ENCODE measurements around the gene TMEM229B.

TMEM229B gene

DNA sequence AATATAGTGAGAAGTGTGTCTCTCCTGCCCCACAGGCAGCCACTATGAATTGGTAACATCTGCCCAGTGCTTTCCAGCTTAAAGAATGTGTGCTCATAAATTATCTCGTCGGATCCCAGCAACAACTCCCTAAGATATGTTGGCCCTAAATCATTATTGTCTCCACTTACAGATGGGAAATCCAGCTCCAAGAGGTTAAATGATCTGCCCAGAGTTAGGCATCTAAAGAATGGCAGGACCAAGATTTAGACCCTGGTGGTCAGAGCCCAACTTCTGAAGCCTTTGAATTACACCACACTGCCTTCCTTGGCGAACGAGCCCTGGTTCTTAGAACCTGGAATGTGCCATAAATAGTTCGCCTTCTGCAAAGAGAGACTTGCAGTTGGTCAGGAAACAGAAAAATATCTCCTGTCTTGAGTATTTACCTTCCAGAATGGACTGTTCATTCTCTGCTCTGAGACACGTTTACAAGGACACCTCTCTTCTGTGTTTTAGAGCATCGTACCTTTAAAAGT lies 56.4 kb downstream of the TMEM229B start:
- H4K91ac ChIP-seq (ENCODE audit: low read depth, low read length, poor library complexity) = no peak overlapping the region
- H3K4ac ChIP-seq (ENCODE audit: low read length) = no peak overlapping the region
- no peak overlapping the region for H2AK5ac ChIP-seq (ENCODE audit: low read depth, low read length)
- H2BK12ac ChIP-seq (ENCODE audit: low read length) = no peak overlapping the region
- no peak overlapping the region for H3K23ac ChIP-seq (ENCODE audit: low read depth, low read length, poor library complexity)
- H3K27me3 ChIP-seq (ENCODE audit: control insufficient read depth in 3 of 3, insufficient read depth in 3 of 3, low read depth in 1 of 3, low read length in 3 of 3) = peaks cover 0 to 44% (median 0%) of the 10 kb centered on the region in 3 experiments
- H3K27ac ChIP-seq (replicated peaks; ENCODE audit: low read length) = no peak overlapping the region
- no peaks in the 10 kb centered on the region for H3K9me3 ChIP-seq (replicated peaks in 1 of 2; ENCODE audit: control insufficient read depth in 2 of 2, insufficient read depth in 1 of 2, low read depth in 1 of 2, low read length in 2 of 2)
- H3K36me3 ChIP-seq (replicated peaks in 1 of 2; ENCODE audit: control insufficient read depth in 2 of 2, insufficient read depth in 2 of 2, low read length in 2 of 2) = no peaks in the 10 kb centered on the region
- H3K4me2 ChIP-seq (ENCODE audit: insufficient read depth, low read length, poor library complexity, severe bottlenecking) = no peak overlapping the region
- no peak overlapping the region for H3K9ac ChIP-seq (ENCODE audit: low read depth, low read length, poor library complexity)
- no peak for DNase-seq (ENCODE audit: low spot score)
- H2AFZ ChIP-seq (ENCODE audit: low read length) = no peak overlapping the region
- no peak overlapping the region for H3K4me3 ChIP-seq (ENCODE audit: low read length in 2 of 2)
- no peak overlapping the region for H2BK5ac ChIP-seq (ENCODE audit: low read length)
- no CpG with 5 or more reads among the region's 7 CpGs for WGBS, 2 donors (ENCODE audit: extremely low coverage in 2 of 2, insufficient read length in 2 of 2, insufficient replicate concordance in 1 of 2)
- no peaks in the 10 kb centered on the region for H3K79me1 ChIP-seq (ENCODE audit: low read depth, low read length)
- H3K14ac ChIP-seq (ENCODE audit: low read length) = no peak overlapping the region
- peaks cover 0 to 2% of the 10 kb centered on the region in 2 donors for H3K4me1 ChIP-seq (ENCODE audit: control insufficient read depth in 2 of 2, insufficient read depth in 1 of 2, low read depth in 1 of 2, low read length in 2 of 2)
- no peak overlapping the region for H3K18ac ChIP-seq (ENCODE audit: low read length)
- no peak overlapping the region for H2BK120ac ChIP-seq (ENCODE audit: low read depth, low read length)
- H2BK15ac ChIP-seq (ENCODE audit: low read length) = no peak overlapping the region
- no peak overlapping the region for H4K8ac ChIP-seq (ENCODE audit: low read depth, low read length)

DNA sequence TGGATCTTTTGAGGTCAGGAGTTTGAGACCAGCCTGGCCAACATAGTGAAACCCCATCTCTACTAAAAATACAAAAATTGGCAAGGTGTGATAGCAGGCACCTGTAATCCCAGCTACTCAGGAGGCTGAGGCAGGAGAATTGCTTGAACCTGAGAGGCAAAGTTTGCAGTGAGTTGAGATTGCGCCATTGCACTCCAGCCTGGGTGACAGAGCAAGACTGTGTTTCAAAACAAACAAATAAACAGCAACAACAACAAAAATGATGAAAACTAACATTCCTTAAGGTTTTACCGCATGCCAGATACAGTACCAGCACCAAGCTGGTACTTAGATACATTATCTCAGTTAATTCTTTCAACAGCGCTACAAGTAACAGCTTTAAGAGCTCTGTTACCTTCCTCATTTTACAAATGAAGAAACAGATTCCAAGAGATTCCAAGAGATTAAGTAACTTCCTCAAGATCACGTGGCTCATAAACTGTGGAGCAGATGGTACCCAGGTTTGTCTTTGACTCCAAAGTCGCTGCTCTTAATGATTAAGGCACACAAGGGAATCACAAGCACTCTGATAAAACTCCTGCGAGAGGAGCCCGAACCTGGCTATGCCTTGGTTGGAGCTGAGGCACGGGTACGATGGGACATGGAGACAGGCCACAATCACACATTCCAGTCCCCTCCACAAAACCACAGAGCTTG lies 58.9 kb downstream of the TMEM229B start:
- H3K27me3 ChIP-seq (ENCODE audit: control insufficient read depth in 3 of 3, insufficient read depth in 3 of 3, low read depth in 1 of 3, low read length in 3 of 3) = peaks cover 0 to 33% (median 0%) of the 10 kb centered on the region in 3 experiments
- H3K23ac ChIP-seq (ENCODE audit: low read depth, low read length, poor library complexity) = no peak overlapping the region
- H3K36me3 ChIP-seq (replicated peaks in 1 of 2; ENCODE audit: control insufficient read depth in 2 of 2, insufficient read depth in 2 of 2, low read length in 2 of 2) = no peaks in the 10 kb centered on the region
- no peaks in the 10 kb centered on the region for H3K79me1 ChIP-seq (ENCODE audit: low read depth, low read length)
- no peak overlapping the region for H2BK5ac ChIP-seq (ENCODE audit: low read length)
- no peak overlapping the region for H3K27ac ChIP-seq (replicated peaks; ENCODE audit: low read length)
- H4K91ac ChIP-seq (ENCODE audit: low read depth, low read length, poor library complexity) = no peak overlapping the region
- no peaks in the 10 kb centered on the region for H3K9me3 ChIP-seq (replicated peaks in 1 of 2; ENCODE audit: control insufficient read depth in 2 of 2, insufficient read depth in 1 of 2, low read depth in 1 of 2, low read length in 2 of 2)
- no peak overlapping the region for H2AK5ac ChIP-seq (ENCODE audit: low read depth, low read length)
- no CpG with 5 or more reads among the region's 9 CpGs for WGBS, 2 donors (ENCODE audit: extremely low coverage in 2 of 2, insufficient read length in 2 of 2, insufficient replicate concordance in 1 of 2)
- H2BK12ac ChIP-seq (ENCODE audit: low read length) = no peak overlapping the region
- H4K8ac ChIP-seq (ENCODE audit: low read depth, low read length) = no peak overlapping the region
- H3K4me1 ChIP-seq (ENCODE audit: control insufficient read depth in 2 of 2, insufficient read depth in 1 of 2, low read depth in 1 of 2, low read length in 2 of 2) = peaks cover 2 to 4% of the 10 kb centered on the region in 2 donors
- H3K14ac ChIP-seq (ENCODE audit: low read length) = no peak overlapping the region
- no peak overlapping the region for H3K18ac ChIP-seq (ENCODE audit: low read length)
- no peak overlapping the region for H3K4me2 ChIP-seq (ENCODE audit: insufficient read depth, low read length, poor library complexity, severe bottlenecking)
- H3K9ac ChIP-seq (ENCODE audit: low read depth, low read length, poor library complexity) = no peak overlapping the region
- no peak overlapping the region for H2BK15ac ChIP-seq (ENCODE audit: low read length)
- no peak overlapping the region for H3K4me3 ChIP-seq (ENCODE audit: low read length in 2 of 2)
- H2BK120ac ChIP-seq (ENCODE audit: low read depth, low read length) = no peak overlapping the region
- H3K4ac ChIP-seq (ENCODE audit: low read length) = no peak overlapping the region
- DNase-seq (ENCODE audit: low spot score) = no peak
- no peak overlapping the region for H2AFZ ChIP-seq (ENCODE audit: low read length)

DNA sequence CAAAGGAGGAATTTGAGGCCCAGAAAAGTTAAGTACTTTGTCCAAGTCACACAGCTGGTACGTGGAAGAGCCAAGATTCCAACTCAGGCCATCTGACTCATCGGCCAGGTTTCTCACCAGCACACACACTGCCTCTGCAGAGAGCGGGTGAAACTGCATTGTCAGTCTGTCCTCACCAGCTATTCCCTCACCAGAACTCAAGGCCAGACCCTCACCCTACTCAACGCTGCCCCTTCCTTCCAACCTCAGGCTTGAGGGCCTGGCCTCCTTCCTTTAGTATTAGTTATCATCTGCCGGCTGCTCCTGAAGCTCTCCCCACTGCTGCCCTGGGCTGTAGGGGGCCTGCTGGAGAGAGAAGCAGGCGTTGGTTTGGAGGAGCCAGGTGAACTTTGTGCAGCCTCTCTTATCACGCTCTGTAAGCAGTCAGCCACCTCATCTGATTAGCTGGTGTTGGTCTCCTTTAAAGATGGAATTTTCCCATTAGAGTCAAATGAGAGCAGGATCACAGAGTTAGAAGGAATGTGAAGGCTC lies 60.0 kb downstream of the TMEM229B start:
- no peak overlapping the region for H3K14ac ChIP-seq (ENCODE audit: low read length)
- no peak overlapping the region for H2AFZ ChIP-seq (ENCODE audit: low read length)
- no peak overlapping the region for H3K23ac ChIP-seq (ENCODE audit: low read depth, low read length, poor library complexity)
- no peak overlapping the region for H2BK5ac ChIP-seq (ENCODE audit: low read length)
- H2BK15ac ChIP-seq (ENCODE audit: low read length) = no peak overlapping the region
- H3K4me1 ChIP-seq (ENCODE audit: control insufficient read depth in 2 of 2, insufficient read depth in 1 of 2, low read depth in 1 of 2, low read length in 2 of 2) = peaks cover 2 to 4% of the 10 kb centered on the region in 2 donors
- no peak overlapping the region for H3K4ac ChIP-seq (ENCODE audit: low read length)
- H2AK5ac ChIP-seq (ENCODE audit: low read depth, low read length) = no peak overlapping the region
- no peak overlapping the region for H3K9ac ChIP-seq (ENCODE audit: low read depth, low read length, poor library complexity)
- H3K27me3 ChIP-seq (ENCODE audit: control insufficient read depth in 3 of 3, insufficient read depth in 3 of 3, low read depth in 1 of 3, low read length in 3 of 3) = peaks cover 0 to 28% (median 0%) of the 10 kb centered on the region in 3 experiments
- H3K4me3 ChIP-seq (ENCODE audit: low read length in 2 of 2) = no peak overlapping the region
- H4K8ac ChIP-seq (ENCODE audit: low read depth, low read length) = no peak overlapping the region
- no peak overlapping the region for H2BK120ac ChIP-seq (ENCODE audit: low read depth, low read length)
- DNase-seq (ENCODE audit: low spot score) = no peak
- no peaks in the 10 kb centered on the region for H3K79me1 ChIP-seq (ENCODE audit: low read depth, low read length)
- H3K18ac ChIP-seq (ENCODE audit: low read length) = no peak overlapping the region
- H3K4me2 ChIP-seq (ENCODE audit: insufficient read depth, low read length, poor library complexity, severe bottlenecking) = no peak overlapping the region
- no peaks in the 10 kb centered on the region for H3K9me3 ChIP-seq (replicated peaks in 1 of 2; ENCODE audit: control insufficient read depth in 2 of 2, insufficient read depth in 1 of 2, low read depth in 1 of 2, low read length in 2 of 2)
- H3K36me3 ChIP-seq (replicated peaks in 1 of 2; ENCODE audit: control insufficient read depth in 2 of 2, insufficient read depth in 2 of 2, low read length in 2 of 2) = no peaks in the 10 kb centered on the region
- H2BK12ac ChIP-seq (ENCODE audit: low read length) = no peak overlapping the region
- no CpG with 5 or more reads among the region's 7 CpGs for WGBS, 2 donors (ENCODE audit: extremely low coverage in 2 of 2, insufficient read length in 2 of 2, insufficient replicate concordance in 1 of 2)
- no peak overlapping the region for H4K91ac ChIP-seq (ENCODE audit: low read depth, low read length, poor library complexity)
- H3K27ac ChIP-seq (replicated peaks; ENCODE audit: low read length) = no peak overlapping the region

DNA sequence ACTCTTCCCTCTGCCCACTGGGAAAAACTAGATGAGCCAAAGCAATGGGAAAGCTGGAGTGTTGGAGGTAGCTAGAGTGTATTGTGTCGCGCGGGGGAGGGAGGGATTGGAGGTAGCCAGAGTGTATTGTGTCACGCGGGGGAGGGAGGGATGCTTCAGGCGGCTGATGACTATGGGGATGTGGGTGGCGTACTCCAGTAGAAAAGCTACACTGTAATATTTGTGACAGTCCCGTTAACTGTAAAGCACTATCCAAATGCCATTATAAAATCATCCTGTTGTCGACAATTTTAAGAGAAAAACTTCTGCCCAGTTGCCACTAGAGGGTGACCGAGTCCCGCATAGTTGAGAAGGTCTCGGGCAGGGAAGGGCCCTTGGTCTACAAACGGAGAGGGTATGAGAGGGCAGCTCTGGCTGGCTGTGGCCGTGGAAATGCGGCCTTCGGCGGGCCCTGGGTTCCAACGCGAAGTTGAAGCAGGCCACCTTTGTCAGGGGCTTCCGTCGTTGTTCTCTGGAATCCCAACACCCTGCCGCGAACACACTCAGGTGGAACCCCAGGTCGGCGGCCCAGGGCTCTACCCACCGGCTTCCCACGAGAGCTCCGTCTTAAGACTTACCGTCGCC lies 61.4 kb downstream of the TMEM229B start:
- H3K4me2 ChIP-seq (ENCODE audit: insufficient read depth, low read length, poor library complexity, severe bottlenecking) = no peak overlapping the region
- no peak overlapping the region for H3K4ac ChIP-seq (ENCODE audit: low read length)
- no peak overlapping the region for H2BK12ac ChIP-seq (ENCODE audit: low read length)
- H3K79me1 ChIP-seq (ENCODE audit: low read depth, low read length) = no peaks in the 10 kb centered on the region
- H3K9ac ChIP-seq (ENCODE audit: low read depth, low read length, poor library complexity) = no peak overlapping the region
- peaks cover 0 to 17% (median 0%) of the 10 kb centered on the region in 3 experiments for H3K27me3 ChIP-seq (ENCODE audit: control insufficient read depth in 3 of 3, insufficient read depth in 3 of 3, low read depth in 1 of 3, low read length in 3 of 3)
- H2BK15ac ChIP-seq (ENCODE audit: low read length) = no peak overlapping the region
- peak; percentile 67 for DNase-seq (ENCODE audit: low spot score)
- no peak overlapping the region for H2BK5ac ChIP-seq (ENCODE audit: low read length)
- H3K23ac ChIP-seq (ENCODE audit: low read depth, low read length, poor library complexity) = no peak overlapping the region
- H2AFZ ChIP-seq (ENCODE audit: low read length) = peak overlapping the region; percentile 89
- H3K27ac ChIP-seq (replicated peaks; ENCODE audit: low read length) = no peak overlapping the region
- H3K4me1 ChIP-seq (ENCODE audit: control insufficient read depth in 2 of 2, insufficient read depth in 1 of 2, low read depth in 1 of 2, low read length in 2 of 2) = peaks cover 2 to 4% of the 10 kb centered on the region in 2 donors
- no peak overlapping the region for H3K18ac ChIP-seq (ENCODE audit: low read length)
- WGBS, 2 donors (ENCODE audit: extremely low coverage in 2 of 2, insufficient read length in 2 of 2, insufficient replicate concordance in 1 of 2) = no CpG with 5 or more reads among the region's 30 CpGs
- no peak overlapping the region for H2BK120ac ChIP-seq (ENCODE audit: low read depth, low read length)
- H2AK5ac ChIP-seq (ENCODE audit: low read depth, low read length) = no peak overlapping the region
- no peak overlapping the region for H3K4me3 ChIP-seq (ENCODE audit: low read length in 2 of 2)
- no peak overlapping the region for H4K91ac ChIP-seq (ENCODE audit: low read depth, low read length, poor library complexity)
- no peak overlapping the region for H3K14ac ChIP-seq (ENCODE audit: low read length)
- no peaks in the 10 kb centered on the region for H3K36me3 ChIP-seq (replicated peaks in 1 of 2; ENCODE audit: control insufficient read depth in 2 of 2, insufficient read depth in 2 of 2, low read length in 2 of 2)
- H4K8ac ChIP-seq (ENCODE audit: low read depth, low read length) = no peak overlapping the region
- no peaks in the 10 kb centered on the region for H3K9me3 ChIP-seq (replicated peaks in 1 of 2; ENCODE audit: control insufficient read depth in 2 of 2, insufficient read depth in 1 of 2, low read depth in 1 of 2, low read length in 2 of 2)
